NK-92 (cell line): Measurements from ENCODE around the gene SH3D19.
"Not testable (repeated sequence)": the region's sequence is repeated elsewhere in the genome, so short reads cannot be mapped to it uniquely, and the experiment has no call there.

Source experiments
- DNase-seq: peaks from one replicate; lab custom pipeline; 2025; ENCODE audit not compliant: unreplicated experiment; lab: John Stamatoyannopoulos, UW

Gene SH3D19

GRCh38 chr4:151284534-151285245 is 40.7 kb downstream of the SH3D19 start:
- DNase-seq = no peak

DNA sequence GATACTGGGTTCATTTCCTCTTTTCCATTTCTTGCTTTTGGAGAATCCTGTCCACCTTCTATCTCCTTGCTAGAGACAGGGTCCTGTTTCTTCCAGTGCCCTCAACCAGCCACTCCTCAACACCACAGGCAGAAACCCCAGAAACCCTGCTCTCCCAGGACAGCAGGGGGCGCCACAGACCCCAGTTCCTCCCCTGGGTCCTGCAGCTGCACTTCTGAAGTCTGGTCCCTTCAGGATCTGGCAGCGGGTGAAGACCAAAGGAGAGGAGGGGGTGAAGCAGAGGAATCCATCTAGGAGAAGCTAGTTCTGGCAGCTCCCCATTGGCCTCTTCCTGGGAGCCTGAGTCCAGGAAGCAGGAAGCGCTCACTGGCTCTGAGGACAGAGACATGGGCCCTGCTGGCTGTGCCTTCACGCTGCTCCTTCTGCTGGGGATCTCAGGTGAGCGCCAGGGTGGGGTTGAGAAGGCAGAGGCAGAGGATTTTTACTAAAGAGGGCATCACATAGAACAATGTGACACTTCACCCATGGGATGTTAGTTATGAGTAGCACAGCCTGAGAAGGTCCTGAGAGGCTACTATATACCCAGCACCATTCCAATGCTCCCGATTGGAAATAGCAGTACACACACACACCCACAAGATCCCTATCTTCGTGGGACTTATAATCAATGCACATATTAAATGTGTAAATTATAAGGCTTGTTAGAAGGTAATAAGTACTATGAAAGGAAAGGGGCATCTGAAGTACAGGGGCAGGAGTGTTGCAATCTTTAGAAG is 48.4 kb downstream of the SH3D19 start, which contains the start of gene PRSS48:
Gene PRSS48, plus strand, starts transcription at position 375 of the 776 bp plus-strand sequence. Its CDS starts 12 bp downstream, at position 387.
- no peak for DNase-seq

DNA sequence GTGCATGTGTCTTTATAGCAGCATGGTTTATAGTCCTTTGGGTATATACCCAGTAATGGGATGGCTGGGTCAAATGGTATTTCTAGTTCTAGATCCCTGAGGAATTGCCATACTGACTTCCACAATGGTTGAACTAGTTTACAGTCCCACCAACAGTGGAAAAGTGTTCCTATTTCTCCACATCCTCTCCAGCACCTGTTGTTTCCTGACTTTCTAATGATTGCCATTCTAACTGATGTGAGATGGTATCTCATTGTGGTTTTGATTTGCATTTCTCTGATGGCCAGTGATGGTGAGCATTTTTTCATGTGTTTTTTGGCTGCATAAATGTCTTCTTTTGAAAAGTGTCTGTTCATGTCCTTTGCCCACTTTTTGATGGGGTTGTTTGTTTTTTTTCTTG is 56.5 kb downstream of the SH3D19 start:
- not testable (repeated sequence) for DNase-seq

GRCh38 chr4:151267822-151268535 is 57.4 kb downstream of the SH3D19 start:
- DNase-seq = no peak

DNA sequence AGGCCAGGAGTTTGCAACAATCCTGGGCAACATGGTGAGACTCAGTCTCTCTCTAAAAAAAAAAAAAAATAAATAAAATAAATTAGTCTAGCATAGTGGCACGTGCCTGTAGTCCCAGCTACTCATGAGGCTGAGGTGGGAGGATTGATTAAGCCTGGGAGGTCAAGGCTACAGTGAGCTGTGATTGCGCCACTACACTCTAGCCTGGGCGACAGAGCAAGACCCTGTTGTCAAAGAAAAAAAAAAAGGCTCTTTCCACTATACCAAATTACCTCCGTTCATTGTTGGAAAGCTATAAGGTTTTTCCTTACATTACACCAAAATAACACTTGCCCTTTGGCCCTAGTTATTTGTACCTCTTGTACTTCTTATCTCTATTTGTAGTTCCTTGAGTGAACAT is 58.3 kb downstream of the SH3D19 start:
- no peak for DNase-seq

GRCh38 chr4:151266497-151266896 is 58.9 kb downstream of the SH3D19 start:
- no peak for DNase-seq

- DNase-seq = no peak
Measured at GRCh38 chr4:151263455-151263854, 62.0 kb downstream of the SH3D19 start.

DNA sequence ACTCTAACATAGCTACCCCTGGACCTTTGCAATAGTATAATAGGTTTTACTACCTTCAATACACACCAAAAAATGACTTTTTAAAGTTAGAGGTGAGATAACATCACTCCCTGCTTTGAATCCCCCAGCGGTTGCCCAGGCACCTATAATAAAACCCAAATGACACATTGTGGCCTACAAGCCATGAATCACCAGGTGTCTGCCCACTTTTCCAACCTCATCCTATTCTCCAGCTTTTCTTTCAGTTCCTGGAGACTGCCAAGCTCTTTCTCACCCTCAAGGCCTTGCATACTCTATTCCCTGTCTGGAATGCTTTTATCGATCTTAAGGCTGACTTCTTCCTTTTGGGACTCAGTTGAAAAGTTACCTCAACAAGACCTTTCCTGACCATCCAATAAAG is 64.9 kb downstream of the SH3D19 start:
- DNase-seq = no peak

GRCh38 chr4:151259752-151260151 is 65.7 kb downstream of the SH3D19 start:
- no peak for DNase-seq

DNA sequence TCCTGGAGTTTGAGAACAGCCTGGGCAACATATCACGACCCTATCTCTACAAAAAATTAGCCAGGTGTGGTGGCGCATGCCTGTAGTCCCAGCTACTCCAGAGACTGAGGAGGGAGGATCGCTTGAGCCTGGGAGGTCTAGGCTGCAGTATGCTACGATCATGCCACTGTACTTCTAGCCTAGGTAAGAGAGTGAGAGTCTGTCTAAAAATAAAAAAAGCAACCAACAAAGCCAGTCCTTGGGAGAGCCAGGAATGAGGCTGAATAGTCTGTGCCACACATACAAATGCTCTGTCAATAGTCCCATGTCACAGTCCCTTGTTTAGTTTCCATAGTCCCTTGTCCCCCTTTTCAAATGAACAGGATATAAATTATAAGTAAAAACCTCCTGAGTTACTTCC is 67.7 kb downstream of the SH3D19 start:
- no peak for DNase-seq

DNA sequence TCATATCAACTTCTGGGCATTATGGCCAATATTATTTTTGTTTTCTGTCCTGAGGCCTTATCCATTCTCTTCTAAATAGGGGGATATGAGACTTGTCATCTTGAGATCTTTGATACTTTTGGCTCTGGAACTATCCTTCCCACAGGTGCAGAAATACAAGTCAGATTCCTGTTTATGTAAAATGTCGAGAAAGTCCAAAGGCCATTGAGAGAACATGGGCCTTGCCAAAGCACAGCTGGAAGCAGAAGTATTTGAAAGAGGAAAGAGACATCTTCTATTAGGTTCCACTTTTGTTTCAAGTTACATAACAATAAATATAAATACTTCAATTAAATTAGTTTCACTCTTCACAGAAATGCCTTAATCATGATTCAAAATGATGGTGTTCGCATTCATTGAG is 69.3 kb downstream of the SH3D19 start:
- DNase-seq = no peak

GRCh38 chr4:151255680-151256079 is 69.7 kb downstream of the SH3D19 start:
- not testable (repeated sequence) for DNase-seq

DNA sequence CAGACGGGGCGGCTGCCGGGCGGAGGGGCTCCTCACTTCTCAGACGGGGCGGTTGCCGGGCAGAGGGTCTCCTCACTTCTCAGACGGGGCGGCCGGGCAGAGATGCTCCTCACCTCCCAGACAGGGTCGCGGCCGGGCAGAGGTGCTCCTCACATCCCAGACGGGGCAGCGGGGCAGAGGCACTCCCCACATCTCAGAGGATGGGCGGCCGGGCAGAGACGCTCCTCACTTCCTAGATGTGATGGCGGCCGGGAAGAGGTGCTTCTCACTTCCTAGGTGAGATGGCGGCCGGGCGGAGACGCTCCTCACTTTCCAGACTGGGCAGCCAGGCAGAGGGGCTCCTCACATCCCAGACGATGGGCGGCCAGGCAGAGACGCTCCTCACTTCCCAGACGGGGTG is 70.2 kb downstream of the SH3D19 start:
- not testable (repeated sequence) for DNase-seq

DNA sequence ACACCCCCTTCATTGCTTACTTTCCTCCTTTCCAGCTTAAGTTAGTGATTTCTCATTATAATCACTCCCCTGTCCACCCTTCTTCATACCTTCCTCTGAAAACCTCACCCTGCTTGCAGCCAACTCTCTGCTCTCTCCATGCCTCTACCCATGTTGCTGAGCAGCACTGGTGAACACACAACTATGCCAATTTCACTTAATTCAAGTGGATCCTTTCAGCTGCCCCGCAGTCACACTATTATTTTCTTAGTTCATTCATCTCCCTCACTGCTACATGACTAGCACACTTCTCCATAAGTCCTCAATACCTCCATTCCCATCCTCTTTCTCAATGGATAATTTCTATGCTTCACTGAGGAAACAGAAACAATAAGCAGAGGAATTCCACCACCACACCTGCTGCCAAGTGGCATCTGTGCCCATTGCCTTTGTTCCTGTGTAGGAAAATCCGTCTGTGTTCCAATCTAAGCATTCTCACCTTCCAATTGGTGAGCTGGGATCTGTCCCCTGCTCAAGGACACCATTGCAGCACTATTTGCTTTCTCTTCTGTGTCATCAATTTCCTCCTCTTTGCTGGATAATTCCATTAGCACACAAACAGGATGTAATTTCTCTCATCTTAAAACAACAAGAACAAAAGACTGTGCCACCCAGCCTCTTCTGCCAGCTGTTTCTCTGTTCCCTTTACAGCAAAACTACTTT is 73.7 kb downstream of the SH3D19 start:
- no peak for DNase-seq

DNA sequence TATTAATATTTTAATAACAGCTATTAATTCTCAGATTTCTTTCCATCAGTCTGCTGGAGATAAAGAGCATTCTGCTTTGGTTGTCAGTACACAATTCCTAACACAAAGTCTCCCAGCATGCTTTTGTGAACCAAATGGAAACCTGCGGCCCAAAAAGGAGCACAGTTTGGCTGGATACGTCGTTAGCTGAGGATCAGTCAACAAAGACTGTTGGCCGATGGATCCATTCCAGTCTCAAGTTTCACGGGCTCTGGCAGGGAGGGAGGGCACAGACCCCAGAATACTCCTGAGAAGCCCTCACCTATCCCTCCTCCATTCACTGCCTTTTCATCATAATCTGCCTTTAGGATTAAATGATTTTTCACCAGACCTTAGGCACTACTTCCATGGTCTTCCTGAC is 74.7 kb downstream of the SH3D19 start:
- no peak for DNase-seq

GRCh38 chr4:151248519-151248918 is 76.9 kb downstream of the SH3D19 start:
- DNase-seq = no peak

DNA sequence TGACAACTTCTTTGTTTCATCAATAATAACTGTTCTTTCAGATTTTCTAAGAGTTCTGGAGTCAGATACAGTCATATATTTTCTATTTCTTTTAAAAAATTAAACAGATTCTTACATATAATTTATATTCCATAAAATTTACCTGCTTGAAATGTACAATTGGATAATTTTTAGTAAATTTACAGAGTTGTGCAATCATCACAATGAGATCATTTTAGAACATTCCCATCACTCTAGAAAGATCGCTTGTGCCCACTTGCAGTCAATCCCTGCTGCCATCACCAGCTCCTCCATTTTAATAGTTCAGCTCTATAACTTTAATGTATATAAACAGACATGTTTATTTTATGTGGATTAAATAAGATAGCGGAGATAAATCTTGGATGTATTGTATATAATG is 78.0 kb downstream of the SH3D19 start:
- no peak for DNase-seq

DNA sequence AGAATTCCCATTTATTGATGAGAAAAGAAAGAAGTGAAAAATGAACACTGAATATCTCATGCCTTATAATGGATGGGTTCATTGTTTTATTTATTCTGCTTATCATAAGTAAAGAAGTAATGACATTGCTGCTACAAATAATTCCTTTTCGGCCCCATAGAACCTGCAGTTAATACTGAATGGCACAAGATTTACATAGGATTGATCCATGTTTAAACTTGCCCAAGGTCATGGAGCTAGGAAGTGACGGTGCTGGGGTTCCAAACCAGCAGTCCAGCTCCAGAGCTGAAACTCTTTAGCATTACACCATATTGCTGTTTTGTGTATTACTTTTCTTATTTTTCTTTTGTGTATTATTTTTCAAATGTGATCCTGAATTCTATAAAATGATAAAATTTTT is 78.7 kb downstream of the SH3D19 start:
- no peak for DNase-seq

- DNase-seq = no peak
Measured at GRCh38 chr4:151242305-151242704, 83.1 kb downstream of the SH3D19 start.

DNA sequence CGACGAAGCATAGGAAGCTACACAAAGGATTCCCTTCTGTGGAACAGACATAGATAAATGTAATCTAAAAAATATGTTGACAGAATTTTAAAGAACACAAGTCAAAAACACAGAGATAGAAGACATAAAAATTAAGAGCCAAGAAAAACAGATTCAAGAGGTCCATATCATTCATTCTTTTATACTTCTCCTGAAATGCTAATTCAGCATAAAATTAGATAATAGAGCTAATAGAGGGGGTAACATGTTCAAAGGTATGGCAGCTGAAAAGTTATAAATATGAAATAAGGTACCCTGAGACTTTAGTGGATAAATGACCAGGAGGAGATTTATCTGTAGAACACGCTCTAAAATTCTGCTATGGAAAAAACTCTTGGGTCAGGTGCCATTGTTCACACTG is 85.8 kb downstream of the SH3D19 start:
- no peak for DNase-seq

DNA sequence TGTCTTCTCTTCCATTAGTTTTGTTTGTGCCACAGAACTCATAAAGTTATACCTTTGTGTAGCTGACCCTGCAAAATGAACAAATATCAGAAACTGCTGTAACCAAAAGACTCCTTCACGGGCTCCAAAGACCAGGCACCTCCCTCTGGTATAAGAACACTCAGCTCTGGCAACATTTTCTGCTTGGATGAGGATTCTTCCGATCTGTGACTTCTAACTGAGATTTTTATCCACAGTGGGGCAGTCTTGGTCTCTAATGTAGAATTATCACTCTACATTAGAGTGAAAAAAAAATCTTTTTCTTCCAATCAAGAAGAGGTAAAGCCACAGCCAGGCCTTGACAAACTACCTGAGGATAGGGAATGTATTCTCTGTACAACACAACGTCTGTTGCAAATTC is 86.9 kb downstream of the SH3D19 start:
- no peak for DNase-seq
